Osteoblast (primary cell): Measurements from ENCODE around the gene AP4S1. TPM values are rescaled to one million over a fixed set of nuclear protein-coding genes. Genes with fewer than 3 reads are reported as not detected.

ENCODE experiments used
- DNase-seq: peaks from one replicate; pipeline ENCODE4 v3.0.0; 2011; ENCODE audit warnings: low spot score, mixed read lengths; ENCODE audit not compliant: insufficient read length; ENCODE audit errors: missing footprints
- H2AFZ ChIP-seq: 2 replicates; pipeline ENCODE4 v1.6.0; 2011; ENCODE audit warnings: mild to moderate bottlenecking, low read length
- H3K27ac ChIP-seq: 2 replicates; pipeline ENCODE4 v1.5.1; 2011; ENCODE audit warnings: mild to moderate bottlenecking, low read depth, low read length, moderate library complexity
- H3K27me3 ChIP-seq: 2 replicates; pipeline ENCODE4 v1.6.0; 2012; ENCODE audit warnings: mild to moderate bottlenecking, control low read depth, inconsistent platforms, low read length, moderate library complexity; ENCODE audit not compliant: insufficient read depth
- H3K36me3 ChIP-seq: 2 replicates; pipeline ENCODE4 v1.5.1; 2011; ENCODE audit warnings: mild to moderate bottlenecking, low read length, control low read depth, moderate library complexity; ENCODE audit not compliant: insufficient read depth
- H3K4me1 ChIP-seq: 2 replicates; pipeline ENCODE4 v1.5.1; 2011; ENCODE audit warnings: mild to moderate bottlenecking, low read length, control low read depth, moderate library complexity; ENCODE audit not compliant: insufficient read depth
- H3K4me2 ChIP-seq: 2 replicates; pipeline ENCODE4 v1.6.0; 2011; ENCODE audit warnings: mild to moderate bottlenecking, low read length; ENCODE audit not compliant: insufficient read depth
- H3K4me3 ChIP-seq: fragments of 200-600 bp; sonication (generic); 3 replicates; pipeline ENCODE4 v1.5.1; 2012; ENCODE audit warnings: mild to moderate bottlenecking, low read length, inconsistent platforms; ENCODE audit not compliant: insufficient read depth
- H3K79me2 ChIP-seq: 2 replicates; pipeline ENCODE4 v1.6.0; 2012; ENCODE audit warnings: mild to moderate bottlenecking, low read length, control low read depth, inconsistent platforms; ENCODE audit not compliant: insufficient read depth
- H3K9me3 ChIP-seq: 2 replicates; pipeline ENCODE4 v1.5.1; 2011; ENCODE audit warnings: low read depth, low read length, control low read depth
- H4K20me1 ChIP-seq: 2 replicates; pipeline ENCODE4 v1.6.0; 2012; ENCODE audit warnings: mild to moderate bottlenecking, low read length, control low read depth; ENCODE audit not compliant: insufficient read depth
- CTCF ChIP-seq: IDR thresholded peaks from 2 replicates; pipeline ENCODE4 v1.5.1; 2011; ENCODE audit warnings: mild to moderate bottlenecking, low read depth, low read length, moderate library complexity; ENCODE audit errors: extremely low read depth
- total RNA-seq: library from RNA; depleted of rRNA; stranded (reverse); fragments of >200 nt; gene quantifications from 2 replicates; pipeline ENCODE4 v1.2.3, GENCODE V29; 2012

Gene AP4S1
- total RNA-seq, 1 donor, result 5.4 TPM

DNA sequence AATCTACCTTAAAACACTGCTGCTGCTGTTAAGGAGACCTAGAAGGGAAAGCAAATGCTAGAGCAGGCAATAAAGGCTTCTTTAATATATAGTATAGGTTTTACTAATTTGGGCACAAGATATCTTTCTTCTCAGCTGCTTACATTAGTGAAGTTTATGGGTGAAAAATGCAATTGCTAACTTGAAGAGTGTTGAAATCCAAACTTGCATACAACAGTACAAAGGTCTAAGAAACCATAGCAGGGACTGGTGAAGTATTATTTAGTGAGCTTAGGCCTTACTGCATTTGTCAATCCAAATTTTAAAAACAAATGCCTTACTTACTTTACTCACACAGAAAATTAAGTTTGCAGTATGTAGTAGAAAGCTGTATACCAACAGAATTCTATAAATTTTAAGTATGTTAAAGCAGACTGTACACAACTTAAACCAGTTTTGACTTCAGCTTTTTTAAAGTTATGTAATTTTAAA is 1.4 kb upstream of the AP4S1 start:
- H3K4me1 ChIP-seq, result peaks cover 12% of the 10 kb centered on the region
- peak; percentile 14 for DNase-seq

DNA sequence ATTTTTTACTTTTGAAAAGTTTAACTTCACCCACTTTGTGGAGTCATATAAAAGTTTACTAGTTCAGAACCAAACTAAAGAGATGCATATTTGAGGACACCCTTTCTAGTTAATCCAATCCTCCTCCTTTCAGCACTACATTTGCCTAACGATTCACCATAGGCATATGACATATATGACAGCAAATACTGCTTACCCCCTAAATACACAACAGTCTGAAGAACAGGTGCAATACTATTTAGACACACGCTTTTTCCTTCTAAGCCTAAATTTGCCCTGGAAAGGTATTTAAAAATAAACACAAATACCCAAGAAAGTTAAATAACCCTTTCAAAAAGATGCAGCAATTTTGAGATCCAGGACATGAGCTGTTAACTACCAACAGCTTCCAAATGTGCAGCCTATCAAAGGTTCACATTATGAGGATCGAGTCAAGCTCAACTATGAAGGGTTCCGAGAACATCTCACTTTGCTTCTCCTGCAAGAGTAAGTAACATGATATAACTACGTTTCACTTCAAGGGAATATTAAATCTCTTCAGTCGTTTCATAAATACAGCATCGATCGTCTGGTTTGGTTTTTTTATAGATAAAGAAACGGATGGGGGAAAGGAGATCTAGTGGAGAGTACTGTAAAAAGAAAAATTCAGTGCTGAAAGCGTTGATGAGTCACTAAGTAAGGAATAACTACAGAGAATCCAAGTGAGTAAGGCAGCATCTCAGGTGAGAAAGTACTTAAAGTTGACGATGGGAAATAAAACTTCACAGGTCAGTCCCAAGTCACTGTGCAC is 677 bp upstream of the AP4S1 start:
- peaks cover 12% of the 10 kb centered on the region for H3K4me1 ChIP-seq
- H3K27ac ChIP-seq, result peak overlapping the region; percentile 79
- peak overlapping the region; percentile 88 for H2AFZ ChIP-seq
- peak; percentile 75 for DNase-seq
- no peaks in the 10 kb centered on the region for H3K27me3 ChIP-seq
- H4K20me1 ChIP-seq, result peaks cover 33% of the 10 kb centered on the region
- peak overlapping the region; percentile 93 for H3K4me3 ChIP-seq
- H3K4me2 ChIP-seq, result peak overlapping the region; percentile 84
- H3K9me3 ChIP-seq, result no peaks in the 10 kb centered on the region
- peaks cover 13% of the 10 kb centered on the region for H3K36me3 ChIP-seq
- TF ChIP-seq CTCF, result no peak
- peaks cover 69% of the 10 kb centered on the region for H3K79me2 ChIP-seq

More for the DNA sequence above, 1.4 kb upstream of the AP4S1 start:
- H3K36me3 ChIP-seq, result peaks cover 15% of the 10 kb centered on the region
- peaks cover 76% of the 10 kb centered on the region for H3K79me2 ChIP-seq
- peak overlapping the region; percentile 84 for H3K4me2 ChIP-seq
- H3K4me3 ChIP-seq, result peak overlapping the region; percentile 93
- no peak overlapping the region for H2AFZ ChIP-seq
- no peaks in the 10 kb centered on the region for H3K9me3 ChIP-seq
- no peak for TF ChIP-seq CTCF
- H3K27me3 ChIP-seq, result no peaks in the 10 kb centered on the region
- H3K27ac ChIP-seq, result no peak overlapping the region
- H4K20me1 ChIP-seq, result peaks cover 41% of the 10 kb centered on the region

- H3K4me2 ChIP-seq, result peak within 1 kb of the TSS; percentile 90
- H3K4me1 ChIP-seq, result peaks cover 12% of the 10 kb centered on the region
- peak within 1 kb of the TSS; percentile 90 for H3K27ac ChIP-seq
- peaks cover 6% of the 10 kb centered on the region for H3K36me3 ChIP-seq
- H4K20me1 ChIP-seq, result peaks cover 27% of the 10 kb centered on the region
- no peaks in the 10 kb centered on the region for H3K9me3 ChIP-seq
- peak; percentile 96 for DNase-seq
- peaks cover 58% of the 10 kb centered on the region for H3K79me2 ChIP-seq
- H2AFZ ChIP-seq, result peak within 1 kb of the TSS; percentile 94
- TF ChIP-seq CTCF, result no peak
- peak within 1 kb of the TSS; percentile 93 for H3K4me3 ChIP-seq
- no peaks in the 10 kb centered on the region for H3K27me3 ChIP-seq
Observed at GRCh38 chr14:31026077-31026449, 614 bp downstream of the AP4S1 start, which contains the start of gene STRN3. TSS of gene STRN3 (minus strand) at chr14:31026379. CDS start at chr14:31026185, 194 bp downstream.
